ENCODE results near the gene COA3.

DNA sequence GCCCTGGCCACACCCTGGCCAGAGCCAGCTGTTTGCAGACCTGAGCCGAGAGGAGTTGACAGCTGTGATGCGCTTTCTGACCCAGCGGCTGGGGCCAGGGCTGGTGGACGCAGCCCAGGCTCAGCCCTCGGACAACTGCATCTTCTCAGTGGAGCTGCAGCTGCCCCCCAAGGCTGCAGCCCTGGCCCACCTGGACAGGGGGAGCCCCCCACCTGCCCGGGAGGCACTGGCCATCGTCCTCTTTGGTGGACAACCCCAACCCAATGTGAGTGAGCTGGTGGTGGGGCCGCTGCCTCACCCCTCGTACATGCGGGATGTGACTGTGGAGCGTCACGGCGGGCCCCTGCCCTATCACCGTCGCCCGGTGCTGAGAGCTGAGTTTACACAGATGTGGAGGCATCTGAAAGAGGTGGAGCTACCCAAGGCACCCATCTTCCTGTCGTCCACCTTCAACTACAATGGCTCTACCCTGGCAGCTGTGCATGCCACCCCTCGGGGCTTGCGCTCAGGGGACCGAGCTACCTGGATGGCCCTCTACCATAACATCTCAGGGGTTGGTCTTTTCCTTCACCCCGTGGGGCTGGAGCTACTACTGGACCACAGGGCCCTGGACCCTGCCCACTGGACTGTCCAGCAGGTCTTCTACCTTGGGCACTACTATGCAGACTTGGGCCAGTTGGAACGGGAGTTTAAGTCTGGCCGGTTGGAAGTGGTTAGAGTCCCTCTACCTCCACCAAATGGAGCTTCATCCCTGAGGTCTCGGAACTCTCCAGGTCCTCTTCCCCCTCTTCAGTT lies 46.5 kb upstream of the COA3 start:
- TF ChIP-seq, protein P1, sequence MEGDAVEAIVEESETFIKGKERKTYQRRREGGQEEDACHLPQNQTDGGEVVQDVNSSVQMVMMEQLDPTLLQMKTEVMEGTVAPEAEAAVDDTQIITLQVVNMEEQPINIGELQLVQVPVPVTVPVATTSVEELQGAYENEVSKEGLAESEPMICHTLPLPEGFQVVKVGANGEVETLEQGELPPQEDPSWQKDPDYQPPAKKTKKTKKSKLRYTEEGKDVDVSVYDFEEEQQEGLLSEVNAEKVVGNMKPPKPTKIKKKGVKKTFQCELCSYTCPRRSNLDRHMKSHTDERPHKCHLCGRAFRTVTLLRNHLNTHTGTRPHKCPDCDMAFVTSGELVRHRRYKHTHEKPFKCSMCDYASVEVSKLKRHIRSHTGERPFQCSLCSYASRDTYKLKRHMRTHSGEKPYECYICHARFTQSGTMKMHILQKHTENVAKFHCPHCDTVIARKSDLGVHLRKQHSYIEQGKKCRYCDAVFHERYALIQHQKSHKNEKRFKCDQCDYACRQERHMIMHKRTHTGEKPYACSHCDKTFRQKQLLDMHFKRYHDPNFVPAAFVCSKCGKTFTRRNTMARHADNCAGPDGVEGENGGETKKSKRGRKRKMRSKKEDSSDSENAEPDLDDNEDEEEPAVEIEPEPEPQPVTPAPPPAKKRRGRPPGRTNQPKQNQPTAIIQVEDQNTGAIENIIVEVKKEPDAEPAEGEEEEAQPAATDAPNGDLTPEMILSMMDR (IDR thresholded peaks at IDR 0.05), result no peak
- TF ChIP-seq POLR2A (IDR thresholded peaks at IDR 0.05), result no peak

Measured in Peyer's patch (tissue), 4 donors.